Embryonic facial prominence (tissue), 1 donor: ENCODE measurements around the gene PNMA5.
"Not testable (repeated sequence)": the region's sequence is repeated elsewhere in the genome, so short reads cannot be mapped to it uniquely, and the experiment has no call there.

ENCODE experiments used
- DNase-seq: peaks from one replicate; pipeline ENCODE4 v3.0.0-alpha.2; 2016; ENCODE audit errors: extremely low spot score

The PNMA5 gene

GRCh38 chrX:152993933-152994332 lies at the start of gene PNMA5:
Gene PNMA5, minus strand, starts transcription at chrX:152994116. Its CDS starts 2,518 bp downstream, at chrX:152991598.
- no peak for DNase-seq

- no peak for DNase-seq
These were observed 38.6 kb upstream of the PNMA5 start for GRCh38 chrX:153032397-153033118.

GRCh38 chrX:153030801-153031200 lies 36.9 kb upstream of the PNMA5 start:
- no peak for DNase-seq

GRCh38 chrX:153029875-153030274 lies 36.0 kb upstream of the PNMA5 start:
- no peak for DNase-seq

GRCh38 chrX:153029162-153029561 lies 35.2 kb upstream of the PNMA5 start:
- no peak for DNase-seq

GRCh38 chrX:153028487-153028886 lies 34.6 kb upstream of the PNMA5 start:
- DNase-seq, result not testable (repeated sequence)

- not testable (repeated sequence) for DNase-seq
These were observed 32.6 kb upstream of the PNMA5 start for GRCh38 chrX:153026501-153026900.

- DNase-seq, result no peak
These were observed 25.2 kb upstream of the PNMA5 start for GRCh38 chrX:153019166-153019565.

- not testable (repeated sequence) for DNase-seq
These were observed 23.3 kb upstream of the PNMA5 start for GRCh38 chrX:153017174-153017573.

- DNase-seq, result no peak
These were observed 10.9 kb upstream of the PNMA5 start for GRCh38 chrX:153004780-153005179.

GRCh38 chrX:153003981-153004380 lies 10.1 kb upstream of the PNMA5 start:
- no peak for DNase-seq

GRCh38 chrX:153002182-153002581 lies 8.3 kb upstream of the PNMA5 start:
- not testable (repeated sequence) for DNase-seq

- DNase-seq, result no peak
These were observed 3.4 kb upstream of the PNMA5 start for GRCh38 chrX:152997337-152997736.

- no peak for DNase-seq
These were observed 1.8 kb downstream of the PNMA5 start for GRCh38 chrX:152992115-152992514.

- no peak for DNase-seq
These were observed 2.8 kb downstream of the PNMA5 start for GRCh38 chrX:152991123-152991522.

GRCh38 chrX:152989292-152989658 lies 4.6 kb downstream of the PNMA5 start:
- no peak for DNase-seq

GRCh38 chrX:152988536-152989291 lies 5.2 kb downstream of the PNMA5 start:
- no peak for DNase-seq

GRCh38 chrX:152987801-152988200 lies 6.1 kb downstream of the PNMA5 start:
- DNase-seq, result no peak

GRCh38 chrX:152987156-152987555 lies 6.8 kb downstream of the PNMA5 start:
- not testable (repeated sequence) for DNase-seq

GRCh38 chrX:152985383-152985782 lies 8.5 kb downstream of the PNMA5 start:
- DNase-seq, result not testable (repeated sequence)

GRCh38 chrX:152968193-152968592 lies 25.7 kb downstream of the PNMA5 start:
- DNase-seq, result no peak

GRCh38 chrX:152960115-152960514 lies 33.8 kb downstream of the PNMA5 start:
- DNase-seq, result no peak

GRCh38 chrX:152959626-152960025 lies 34.3 kb downstream of the PNMA5 start:
- DNase-seq, result no peak
